ENCODE results near the gene CEP170B.
"Not testable (repeated sequence)": the region's sequence is repeated elsewhere in the genome, so short reads cannot be mapped to it uniquely, and the experiment has no call there.

The CEP170B gene

GRCh38 chr14:104933746-104934733, 69.0 kb downstream of the CEP170B start:
- no peak for DNase-seq

DNA sequence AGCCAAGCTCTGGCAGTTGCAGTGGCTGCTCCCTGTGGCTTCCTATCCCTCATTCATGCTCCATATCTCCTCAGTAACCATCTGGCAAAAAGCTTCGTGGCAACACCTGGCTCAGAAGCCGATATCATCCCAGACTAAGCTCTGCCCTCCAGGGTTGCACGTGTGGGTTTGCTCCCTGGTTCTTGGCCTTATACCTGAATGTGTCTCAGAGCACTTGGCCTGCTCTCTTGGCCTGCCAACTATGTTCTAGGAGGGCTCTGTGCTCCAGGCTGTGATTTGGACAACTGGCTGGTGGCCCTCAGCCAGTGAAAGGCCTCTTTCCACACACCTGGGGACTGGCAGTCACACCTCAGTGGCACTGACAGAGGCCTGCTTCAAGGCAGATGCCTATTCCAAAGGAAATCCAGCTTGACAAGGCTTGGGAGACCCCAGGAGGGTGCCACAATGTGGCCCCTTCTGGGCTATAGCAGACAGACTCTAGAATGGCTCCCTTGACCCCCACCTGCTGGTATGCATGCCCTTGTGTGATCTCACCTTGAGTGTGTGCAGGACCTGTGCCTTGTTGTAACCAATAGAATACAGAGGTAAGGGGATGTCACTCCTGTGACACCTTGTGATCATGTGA, 70.1 kb downstream of the CEP170B start:
- DNase-seq = no peak

- no peak for DNase-seq
These were observed 70.9 kb downstream of the CEP170B start for GRCh38 chr14:104935955-104936354.

DNA sequence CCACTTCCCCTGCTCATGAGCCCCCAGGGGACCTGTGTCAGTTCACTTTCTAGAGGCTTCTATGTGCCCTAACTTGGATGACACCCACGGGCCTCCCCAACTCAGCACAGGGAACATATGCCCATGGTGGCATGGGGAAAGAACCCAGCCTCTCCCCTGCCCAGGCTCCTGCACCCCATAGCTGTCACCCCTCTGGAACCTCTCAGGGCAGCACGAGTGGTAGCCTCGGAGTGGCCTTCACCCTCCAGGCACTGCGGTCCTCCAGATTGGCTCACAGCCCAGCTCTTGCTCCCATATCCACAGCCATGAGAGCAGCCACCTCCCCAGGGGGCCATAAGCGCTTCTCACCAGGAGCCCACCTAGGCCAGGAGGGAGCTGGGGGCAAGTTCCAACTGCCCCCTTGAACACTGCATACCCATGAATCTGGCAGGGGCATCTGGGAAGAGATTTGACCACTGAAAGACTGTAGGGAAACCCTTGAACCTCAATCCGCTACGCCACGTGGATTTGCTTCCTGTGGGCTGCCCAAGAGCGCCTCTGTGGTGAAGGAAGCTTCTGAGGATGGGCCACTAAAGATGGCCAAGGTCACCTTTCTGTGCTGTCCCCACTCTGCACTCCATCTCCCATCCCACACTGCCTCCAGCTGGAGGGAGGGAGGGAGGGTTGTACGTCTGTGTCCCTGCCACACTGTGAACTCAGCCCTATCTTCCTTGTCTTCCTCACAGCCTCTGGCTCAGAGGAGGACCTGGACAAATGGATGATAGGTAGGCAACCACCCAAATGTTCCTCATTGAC, 71.5 kb downstream of the CEP170B start:
- no peak for DNase-seq

- DNase-seq = no peak
These were observed 72.1 kb downstream of the CEP170B start for GRCh38 chr14:104937161-104937560.

GRCh38 chr14:104937694-104938365, 72.8 kb downstream of the CEP170B start:
- DNase-seq = no peak

GRCh38 chr14:104938436-104938835, 73.4 kb downstream of the CEP170B start:
- DNase-seq = no peak

DNA sequence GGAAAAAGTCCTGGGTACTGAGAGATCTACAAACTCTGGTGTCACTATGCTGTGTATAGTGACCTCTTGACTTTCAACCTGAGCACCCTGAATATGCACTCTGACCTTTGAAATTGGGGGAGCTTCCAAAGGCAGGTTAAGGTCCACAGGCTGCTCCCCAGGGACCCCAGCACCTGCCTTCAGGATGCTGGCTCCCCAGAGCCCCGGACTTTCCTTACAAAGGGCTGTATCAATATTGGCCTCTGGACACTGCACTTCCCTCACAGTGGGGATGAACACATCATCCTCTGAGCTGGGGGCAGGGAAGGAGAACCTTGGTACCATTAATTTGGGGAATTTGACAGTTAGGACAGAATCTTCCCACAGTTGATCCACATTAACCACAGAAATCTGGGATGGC, 73.9 kb downstream of the CEP170B start:
- DNase-seq = no peak

GRCh38 chr14:104939666-104940410, 74.8 kb downstream of the CEP170B start:
- DNase-seq = no peak

DNA sequence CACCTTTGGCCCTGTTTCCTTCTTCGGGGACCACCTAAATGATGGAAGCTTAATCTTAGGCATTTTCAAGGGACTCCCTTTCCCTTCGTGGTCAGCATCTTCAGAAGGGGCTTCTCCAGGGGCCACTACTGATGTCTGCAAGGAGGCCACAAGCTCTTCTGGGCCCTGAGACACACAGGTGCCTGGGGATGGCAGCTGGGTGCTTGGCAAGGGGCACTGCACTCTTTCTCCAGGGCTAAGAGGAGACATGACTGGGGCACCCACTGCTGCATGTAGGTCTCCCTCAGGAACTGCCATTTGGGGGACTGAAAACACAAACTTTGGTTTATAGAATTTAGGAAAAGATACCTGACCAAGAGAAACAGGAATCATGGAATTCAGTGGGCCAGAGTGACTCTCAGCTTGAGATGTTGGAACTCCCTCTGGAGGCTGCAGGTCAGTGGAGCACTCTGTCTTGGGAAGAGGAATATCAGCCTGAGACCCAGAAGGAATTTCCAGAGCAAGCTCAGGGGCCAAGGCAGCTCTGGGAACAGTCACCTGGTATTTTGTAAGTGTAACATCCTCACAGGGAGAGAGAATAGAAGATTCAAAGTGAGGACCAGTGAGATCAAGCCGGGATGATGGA, 75.6 kb downstream of the CEP170B start:
- no peak for DNase-seq

- no peak for DNase-seq
These were observed 76.7 kb downstream of the CEP170B start for GRCh38 chr14:104941508-104942365.

DNA sequence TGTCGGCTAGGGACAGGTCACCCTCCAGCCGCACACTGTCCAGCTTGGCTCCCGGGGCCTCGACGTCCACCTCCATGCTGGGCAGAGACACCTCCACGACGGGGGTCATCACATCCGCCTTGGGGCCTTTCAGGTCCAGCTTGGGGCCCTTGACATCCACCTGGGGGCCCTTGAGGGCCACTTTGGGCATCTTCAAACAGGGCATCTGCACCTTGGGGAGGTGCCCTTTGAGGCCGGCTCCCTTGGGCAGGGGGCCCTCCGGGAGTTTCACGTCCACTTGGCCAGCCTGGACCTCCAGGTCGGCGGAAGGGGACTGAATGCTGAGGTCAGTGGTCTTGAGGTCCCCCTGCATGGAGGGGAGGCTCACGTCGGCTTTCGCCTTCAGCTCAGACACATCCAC, 77.5 kb downstream of the CEP170B start:
- no peak for DNase-seq

- not testable (repeated sequence) for DNase-seq
These were observed 78.3 kb downstream of the CEP170B start for GRCh38 chr14:104943216-104944015.

DNA sequence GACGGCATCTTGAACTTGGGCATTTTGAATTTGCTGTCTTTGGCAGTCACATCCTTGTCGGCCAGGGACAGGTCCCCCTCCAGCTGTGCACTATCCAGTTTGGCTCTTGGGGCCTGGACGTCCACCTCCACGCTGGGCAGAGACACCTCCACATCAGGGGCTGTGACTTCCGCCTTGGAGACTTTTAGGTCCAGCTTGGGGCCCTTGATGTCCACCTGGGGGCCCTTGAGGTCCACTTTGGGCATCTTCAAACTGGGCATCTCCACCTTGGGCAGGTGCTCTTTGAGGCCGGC, 78.9 kb downstream of the CEP170B start:
- DNase-seq = not testable (repeated sequence)

- not testable (repeated sequence) for DNase-seq
These were observed 79.6 kb downstream of the CEP170B start for GRCh38 chr14:104944436-104945205.

- not testable (repeated sequence) for DNase-seq
These were observed 80.2 kb downstream of the CEP170B start for GRCh38 chr14:104945266-104945665.

Measured in NCI-H748 treated with DMSO at 0.1 percent for 48 hours (cell line).